ENCODE results near the gene TMEM183A.

DNA sequence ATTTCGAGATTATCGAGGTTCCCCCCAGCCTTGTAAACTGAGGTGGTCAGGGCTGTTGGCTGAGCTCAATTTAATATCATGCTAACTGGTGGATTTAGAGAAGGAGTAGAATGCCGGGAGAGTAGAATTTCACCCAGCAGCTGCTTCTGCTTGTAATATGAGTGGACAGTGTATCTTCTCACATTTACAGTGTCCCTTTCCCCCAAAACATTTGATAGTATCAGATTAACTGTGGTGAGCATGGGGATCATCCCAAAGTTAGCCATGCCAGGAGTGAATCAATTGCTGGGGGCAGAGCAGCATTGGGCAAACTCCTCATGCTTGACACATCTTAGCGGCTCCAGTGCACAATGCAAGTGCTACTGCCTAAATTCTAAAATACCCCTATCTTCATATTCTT lies 9.9 kb downstream of the TMEM183A start:
- TF ChIP-seq, protein P1, sequence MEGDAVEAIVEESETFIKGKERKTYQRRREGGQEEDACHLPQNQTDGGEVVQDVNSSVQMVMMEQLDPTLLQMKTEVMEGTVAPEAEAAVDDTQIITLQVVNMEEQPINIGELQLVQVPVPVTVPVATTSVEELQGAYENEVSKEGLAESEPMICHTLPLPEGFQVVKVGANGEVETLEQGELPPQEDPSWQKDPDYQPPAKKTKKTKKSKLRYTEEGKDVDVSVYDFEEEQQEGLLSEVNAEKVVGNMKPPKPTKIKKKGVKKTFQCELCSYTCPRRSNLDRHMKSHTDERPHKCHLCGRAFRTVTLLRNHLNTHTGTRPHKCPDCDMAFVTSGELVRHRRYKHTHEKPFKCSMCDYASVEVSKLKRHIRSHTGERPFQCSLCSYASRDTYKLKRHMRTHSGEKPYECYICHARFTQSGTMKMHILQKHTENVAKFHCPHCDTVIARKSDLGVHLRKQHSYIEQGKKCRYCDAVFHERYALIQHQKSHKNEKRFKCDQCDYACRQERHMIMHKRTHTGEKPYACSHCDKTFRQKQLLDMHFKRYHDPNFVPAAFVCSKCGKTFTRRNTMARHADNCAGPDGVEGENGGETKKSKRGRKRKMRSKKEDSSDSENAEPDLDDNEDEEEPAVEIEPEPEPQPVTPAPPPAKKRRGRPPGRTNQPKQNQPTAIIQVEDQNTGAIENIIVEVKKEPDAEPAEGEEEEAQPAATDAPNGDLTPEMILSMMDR (IDR thresholded peaks at IDR 0.05; ENCODE audit: borderline replicate concordance, extremely low read depth, low read length, poor library complexity, severe bottlenecking) = no peak
- no peak for TF ChIP-seq EZH2 (IDR thresholded peaks at IDR 0.05; ENCODE audit: borderline replicate concordance, low read depth, low read length, severe bottlenecking)
